Trophoblast cell (in vitro differentiated cells and primary cell): ENCODE measurements around the gene KDF1.

Source experiments
- DNase-seq, 2 donors: peaks; one replicate each; pipeline ENCODE4 v3.0.0-alpha.2; 2016
- H2AFZ ChIP-seq: 2 replicates; pipeline ENCODE4 v1.6.1; 2013; ENCODE audit warnings: low read length, moderate library complexity, mild to moderate bottlenecking; ENCODE audit not compliant: insufficient read depth, poor library complexity
- H2AK5ac ChIP-seq: 2 replicates; pipeline ENCODE4 v1.6.1; 2013; ENCODE audit warnings: mild to moderate bottlenecking, low read length
- H2BK120ac ChIP-seq: 2 replicates; pipeline ENCODE4 v1.6.1; 2013; ENCODE audit warnings: low read length, mild to moderate bottlenecking, moderate library complexity; ENCODE audit not compliant: insufficient read depth, poor library complexity
- H2BK12ac ChIP-seq: 2 replicates; pipeline ENCODE4 v1.6.1; 2013; ENCODE audit warnings: mild to moderate bottlenecking, low read length, moderate library complexity
- H2BK5ac ChIP-seq: 2 replicates; pipeline ENCODE4 v1.6.1; 2013; ENCODE audit warnings: low read length, low read depth, moderate library complexity, mild to moderate bottlenecking; ENCODE audit not compliant: poor library complexity
- H3K14ac ChIP-seq: 2 replicates; pipeline ENCODE4 v1.6.1; 2013; ENCODE audit warnings: mild to moderate bottlenecking, low read length
- H3K18ac ChIP-seq: 2 replicates; pipeline ENCODE4 v1.6.1; 2013; ENCODE audit warnings: mild to moderate bottlenecking, low read length
- H3K23ac ChIP-seq: 2 replicates; pipeline ENCODE4 v1.6.1; 2013; ENCODE audit warnings: low read length
- H3K27ac ChIP-seq: 2 replicates; pipeline ENCODE4 v1.5.1; 2013; ENCODE audit warnings: low read depth, mild to moderate bottlenecking, inconsistent platforms, low read length, moderate library complexity
- H3K27me3 ChIP-seq: 2 replicates; pipeline ENCODE4 v1.6.1; 2013; ENCODE audit warnings: inconsistent platforms, mild to moderate bottlenecking, low read length, moderate library complexity; ENCODE audit not compliant: insufficient read depth
- H3K36me3 ChIP-seq, 2 experiments: 1 replicate in 1 of 2; 2 replicates in 1 of 2; pipeline ENCODE4 v1.6.1; 2013; ENCODE audit warnings: low read length in 2 of 2, mild to moderate bottlenecking in 2 of 2, moderate library complexity in 1 of 2; ENCODE audit not compliant: insufficient read depth in 2 of 2, control insufficient read depth in 1 of 2
- H3K4ac ChIP-seq: 2 replicates; pipeline ENCODE4 v1.6.1; 2013; ENCODE audit warnings: low read depth, mild to moderate bottlenecking, low read length, moderate library complexity
- H3K4me1 ChIP-seq, 2 experiments: 1 replicate in 1 of 2; 2 replicates in 1 of 2; pipeline ENCODE4 v1.6.1; 2013; ENCODE audit warnings: low read length in 2 of 2, mild to moderate bottlenecking in 2 of 2, moderate library complexity in 1 of 2; ENCODE audit not compliant: insufficient read depth in 2 of 2, control insufficient read depth in 1 of 2
- H3K4me2 ChIP-seq: 2 replicates; pipeline ENCODE4 v1.6.1; 2013; ENCODE audit warnings: inconsistent platforms, mild to moderate bottlenecking, low read length, moderate library complexity
- H3K4me3 ChIP-seq: 2 replicates; pipeline ENCODE4 v1.5.1; 2013; ENCODE audit warnings: mild to moderate bottlenecking, low read depth, low read length, inconsistent platforms
- H3K79me1 ChIP-seq: one replicate; pipeline ENCODE4 v1.6.1; 2013; ENCODE audit warnings: low read length
- H3K79me2 ChIP-seq: 2 replicates; pipeline ENCODE4 v1.6.1; 2013; ENCODE audit warnings: low read length, mild to moderate bottlenecking; ENCODE audit not compliant: control insufficient read depth, insufficient read depth, poor library complexity
- H3K9ac ChIP-seq: 2 replicates; pipeline ENCODE4 v1.6.1; 2013; ENCODE audit warnings: mild to moderate bottlenecking, low read length
- H3K9me3 ChIP-seq: 2 replicates; pipeline ENCODE4 v1.6.1; 2013; ENCODE audit warnings: low read depth, mild to moderate bottlenecking, control low read depth, inconsistent platforms, low read length; ENCODE audit not compliant: insufficient read depth
- H4K12ac ChIP-seq: 2 replicates; pipeline ENCODE4 v1.6.1; 2013; ENCODE audit warnings: low read depth, mild to moderate bottlenecking, low read length, moderate library complexity
- H4K8ac ChIP-seq: 2 replicates; pipeline ENCODE4 v1.6.1; 2013; ENCODE audit warnings: low read depth, mild to moderate bottlenecking, low read length, moderate library complexity
- H4K91ac ChIP-seq: one replicate; pipeline ENCODE4 v1.6.1; 2013; ENCODE audit warnings: low read depth, mild to moderate bottlenecking, low read length, moderate library complexity
- WGBS: extraction: QIAGEN DNeasy Blood & Tissue Kit; methylation state at CpG from one replicate; pipeline ENCODE4 v1.1.7; 2013; ENCODE audit warnings: missing lambda C conversion rate; ENCODE audit not compliant: insufficient read length, insufficient coverage; ENCODE audit errors: extremely low coverage; 5-methylcytosine and 5-hydroxymethylcytosine counted together

Gene KDF1

GRCh38 chr1:26994020-26994786 is 33.9 kb upstream of the KDF1 start:
- Histone ChIP-seq H3K79me1 (peaks cover 10% of the 10 kb centered on the region), H3K27me3 (peaks cover 4% of the 10 kb centered on the region), H2AFZ (no peak overlapping the region), H2BK120ac (peak overlapping the region; percentile 58), H3K4ac (no peak overlapping the region), H4K8ac (peak overlapping the region; percentile 19), H4K91ac (no peak overlapping the region), H3K79me2 (peaks cover 3% of the 10 kb centered on the region), H3K4me1 (peaks cover 14 to 22% of the 10 kb centered on the region in 2 experiments), H2BK5ac (no peak overlapping the region), H3K4me2 (peak overlapping the region; percentile 95), H3K23ac (no peak overlapping the region), H3K27ac (no peak overlapping the region), H3K9ac (peak overlapping the region; percentile 20), H4K12ac (peak overlapping the region; percentile 37), H2AK5ac (no peak overlapping the region), H3K18ac (peak overlapping the region; percentile 67), H2BK12ac (no peak overlapping the region), H3K14ac (peak overlapping the region; percentile 14), H3K9me3 (no peaks in the 10 kb centered on the region), H3K36me3 (no peaks in the 10 kb centered on the region), H3K4me3 (peak overlapping the region; percentile 76)
- WGBS = no CpG with 5 or more reads among the region's 97 CpGs
- DNase-seq = peak in 1 of 2 donors; percentile 35

- H3K36me3 ChIP-seq = no peaks in the 10 kb centered on the region
Observed at GRCh38 chr1:26993237-26994019, 33.2 kb upstream of the KDF1 start, which contains the start of gene TRNP1. TSS of gene TRNP1 (plus strand) at chr1:26993692. CDS start at chr1:26993787, 95 bp downstream.

GRCh38 chr1:26991310-26992116 is 31.2 kb upstream of the KDF1 start:
- no peak overlapping the region for H3K27ac ChIP-seq
- H3K18ac ChIP-seq = no peak overlapping the region
- no peak overlapping the region for H3K4ac ChIP-seq
- no peak overlapping the region for H3K9ac ChIP-seq
- H4K91ac ChIP-seq = no peak overlapping the region
- H3K79me2 ChIP-seq = peaks cover 3% of the 10 kb centered on the region
- no peak overlapping the region for H2BK120ac ChIP-seq
- H2BK5ac ChIP-seq = no peak overlapping the region
- no peak overlapping the region for H2AK5ac ChIP-seq
- no peaks in the 10 kb centered on the region for H3K36me3 ChIP-seq
- H3K4me1 ChIP-seq = peaks cover 6 to 11% of the 10 kb centered on the region in 2 experiments
- H3K23ac ChIP-seq = no peak overlapping the region
- H3K79me1 ChIP-seq = peaks cover 4% of the 10 kb centered on the region
- no peak overlapping the region for H4K12ac ChIP-seq
- H4K8ac ChIP-seq = no peak overlapping the region
- no CpG with 5 or more reads among the region's 10 CpGs for WGBS
- H3K27me3 ChIP-seq = peaks cover 4% of the 10 kb centered on the region
- H2AFZ ChIP-seq = no peak overlapping the region
- H3K4me2 ChIP-seq = no peak overlapping the region
- no peak overlapping the region for H3K14ac ChIP-seq
- DNase-seq = no peak
- no peaks in the 10 kb centered on the region for H3K9me3 ChIP-seq
- no peak overlapping the region for H3K4me3 ChIP-seq
- no peak overlapping the region for H2BK12ac ChIP-seq

More at GRCh38 chr1:26993237-26994019, 33.2 kb upstream of the KDF1 start, which contains the start of gene TRNP1:
- no peak within 1 kb of the TSS for H3K27ac ChIP-seq
- no peak within 1 kb of the TSS for H2BK5ac ChIP-seq
- H3K4ac ChIP-seq = no peak within 1 kb of the TSS
- no peak within 1 kb of the TSS for H2BK12ac ChIP-seq
- H3K18ac ChIP-seq = peak within 1 kb of the TSS; percentile 67
- peak within 1 kb of the TSS; percentile 76 for H3K4me3 ChIP-seq
- peaks cover 4% of the 10 kb centered on the region for H3K27me3 ChIP-seq
- no peak within 1 kb of the TSS for H4K91ac ChIP-seq
- H3K79me2 ChIP-seq = peaks cover 3% of the 10 kb centered on the region
- H3K9ac ChIP-seq = peak within 1 kb of the TSS; percentile 20
- H3K79me1 ChIP-seq = peaks cover 6% of the 10 kb centered on the region
- H2AFZ ChIP-seq = peak within 1 kb of the TSS; percentile 77
- H3K9me3 ChIP-seq = no peaks in the 10 kb centered on the region
- peak within 1 kb of the TSS; percentile 95 for H3K4me2 ChIP-seq
- H3K4me1 ChIP-seq = peaks cover 9 to 16% of the 10 kb centered on the region in 2 experiments
- WGBS = no CpG with 5 or more reads among the region's 61 CpGs
- DNase-seq = peak; percentile 37 to 53
- no peak within 1 kb of the TSS for H3K23ac ChIP-seq
- peak within 1 kb of the TSS; percentile 14 for H3K14ac ChIP-seq
- H4K8ac ChIP-seq = peak within 1 kb of the TSS; percentile 19
- H2BK120ac ChIP-seq = peak within 1 kb of the TSS; percentile 58
- H4K12ac ChIP-seq = peak within 1 kb of the TSS; percentile 37
- no peak within 1 kb of the TSS for H2AK5ac ChIP-seq
